Rectal smooth muscle tissue (tissue), 1 donor: ENCODE data around the gene EIF4A3.

ENCODE experiments used
- H3K27ac ChIP-seq: one replicate; pipeline ENCODE4 v1.7.0; 2013; ENCODE audit warnings: low read depth, low read length, inconsistent platforms
- H3K27me3 ChIP-seq: one replicate; pipeline ENCODE4 v1.7.0; 2013; ENCODE audit warnings: low read length; ENCODE audit not compliant: control insufficient read depth, insufficient read depth
- H3K36me3 ChIP-seq: one replicate; pipeline ENCODE4 v1.7.0; 2013; ENCODE audit warnings: low read length; ENCODE audit not compliant: control insufficient read depth, insufficient read depth
- H3K4me1 ChIP-seq: one replicate; pipeline ENCODE4 v1.7.0; 2013; ENCODE audit warnings: low read length; ENCODE audit not compliant: control insufficient read depth, insufficient read depth
- H3K4me3 ChIP-seq: one replicate; pipeline ENCODE4 v1.7.0; 2013; ENCODE audit warnings: low read length
- H3K9ac ChIP-seq: one replicate; pipeline ENCODE4 v1.7.0; 2013; ENCODE audit warnings: low read length

The EIF4A3 gene

GRCh38 chr17:80114758-80115157 is 32.2 kb downstream of the EIF4A3 start:
- H3K36me3 ChIP-seq: no peaks in the 10 kb centered on the region
- no peak overlapping the region for H3K27ac ChIP-seq
- no peaks in the 10 kb centered on the region for H3K4me1 ChIP-seq
- H3K4me3 ChIP-seq: no peak overlapping the region
- H3K9ac ChIP-seq: no peak overlapping the region
- no peaks in the 10 kb centered on the region for H3K27me3 ChIP-seq

- Histone ChIP-seq H3K36me3 (no peaks in the 10 kb centered on the region), H3K27me3 (no peaks in the 10 kb centered on the region), H3K4me3 (no peak overlapping the region), H3K9ac (no peak overlapping the region), H3K4me1 (no peaks in the 10 kb centered on the region), H3K27ac (no peak overlapping the region)
These were observed 33.9 kb downstream of the EIF4A3 start for GRCh38 chr17:80113033-80113484.

- H3K4me1 ChIP-seq: no peaks in the 10 kb centered on the region
- no peak overlapping the region for H3K27ac ChIP-seq
- no peaks in the 10 kb centered on the region for H3K27me3 ChIP-seq
- H3K36me3 ChIP-seq: no peaks in the 10 kb centered on the region
- no peak overlapping the region for H3K4me3 ChIP-seq
- no peak overlapping the region for H3K9ac ChIP-seq
These were observed 34.4 kb downstream of the EIF4A3 start for GRCh38 chr17:80112471-80113032.

GRCh38 chr17:80111702-80112470 is 35.0 kb downstream of the EIF4A3 start:
- Histone ChIP-seq H3K4me3 (no peak overlapping the region), H3K27me3 (no peaks in the 10 kb centered on the region), H3K4me1 (no peaks in the 10 kb centered on the region), H3K27ac (no peak overlapping the region), H3K9ac (no peak overlapping the region), H3K36me3 (no peaks in the 10 kb centered on the region)

GRCh38 chr17:80110927-80111701 is 35.8 kb downstream of the EIF4A3 start:
- Histone ChIP-seq H3K36me3 (no peaks in the 10 kb centered on the region), H3K27ac (no peak overlapping the region), H3K27me3 (no peaks in the 10 kb centered on the region), H3K4me1 (no peaks in the 10 kb centered on the region), H3K9ac (no peak overlapping the region), H3K4me3 (no peak overlapping the region)

GRCh38 chr17:80110447-80110812 is 36.5 kb downstream of the EIF4A3 start:
- H3K27ac ChIP-seq: no peak overlapping the region
- H3K27me3 ChIP-seq: no peaks in the 10 kb centered on the region
- no peak overlapping the region for H3K4me3 ChIP-seq
- H3K36me3 ChIP-seq: no peaks in the 10 kb centered on the region
- no peak overlapping the region for H3K9ac ChIP-seq
- H3K4me1 ChIP-seq: no peaks in the 10 kb centered on the region

GRCh38 chr17:80109713-80110446 is 37.0 kb downstream of the EIF4A3 start:
- no peak overlapping the region for H3K9ac ChIP-seq
- H3K27ac ChIP-seq: no peak overlapping the region
- no peaks in the 10 kb centered on the region for H3K4me1 ChIP-seq
- no peaks in the 10 kb centered on the region for H3K36me3 ChIP-seq
- H3K4me3 ChIP-seq: no peak overlapping the region
- H3K27me3 ChIP-seq: no peaks in the 10 kb centered on the region

GRCh38 chr17:80109066-80109660 is 37.8 kb downstream of the EIF4A3 start:
- Histone ChIP-seq H3K27ac (no peak overlapping the region), H3K27me3 (no peaks in the 10 kb centered on the region), H3K36me3 (no peaks in the 10 kb centered on the region), H3K9ac (no peak overlapping the region), H3K4me3 (no peak overlapping the region), H3K4me1 (no peaks in the 10 kb centered on the region)

GRCh38 chr17:80108036-80108971 is 38.6 kb downstream of the EIF4A3 start:
- H3K4me1 ChIP-seq: no peaks in the 10 kb centered on the region
- no peaks in the 10 kb centered on the region for H3K36me3 ChIP-seq
- H3K4me3 ChIP-seq: no peak overlapping the region
- no peak overlapping the region for H3K27ac ChIP-seq
- no peaks in the 10 kb centered on the region for H3K27me3 ChIP-seq
- H3K9ac ChIP-seq: no peak overlapping the region

GRCh38 chr17:80107231-80108021 is 39.5 kb downstream of the EIF4A3 start:
- Histone ChIP-seq H3K27me3 (no peaks in the 10 kb centered on the region), H3K4me1 (no peaks in the 10 kb centered on the region), H3K4me3 (no peak overlapping the region), H3K36me3 (no peaks in the 10 kb centered on the region), H3K27ac (no peak overlapping the region), H3K9ac (no peak overlapping the region)

- H3K36me3 ChIP-seq: no peaks in the 10 kb centered on the region
These were observed 40.2 kb downstream of the EIF4A3 start for GRCh38 chr17:80106751-80107150.

More at GRCh38 chr17:80106751-80107150, 40.2 kb downstream of the EIF4A3 start:
- Histone ChIP-seq H3K4me3 (no peak overlapping the region), H3K27me3 (no peaks in the 10 kb centered on the region), H3K4me1 (peaks cover 4% of the 10 kb centered on the region), H3K9ac (no peak overlapping the region), H3K27ac (no peak overlapping the region)
